IMR-90 (cell line): ENCODE data around the gene CSK. TPM values are rescaled to one million over a fixed set of nuclear protein-coding genes. Genes with fewer than 3 reads are reported as not detected.

Source experiments
- ATAC-seq: fragments of 200-7000 bp; cut with Tn5 transposase; 2 replicates; pipeline ENCODE4 v1.9.1; 2020; ENCODE audit warnings: low read depth, mild to moderate bottlenecking, moderate library complexity
- BruUV-seq: library from RNA; stranded (reverse); fragments of 400-500 nt; replicated peaks from 2 replicates; lab custom pipeline; 2021; lab: Mats Ljungman, UMichigan
- CTCF ChIA-PET: fragments of 300-600 bp; formaldehyde crosslinking; extraction: SDS; loops from one replicate; lab custom pipeline; 2021; ENCODE audit warnings: antibody characterized with exemption; lab: Yijun Ruan, JAX
- POLR2A ChIA-PET: fragments of 300-600 bp; sonication (Branson Sonifier 250); formaldehyde crosslinking; loops from one replicate; lab custom pipeline; 2022; ENCODE audit warnings: antibody characterized with exemption; ENCODE audit not compliant: unreplicated experiment; lab: Charles Lee
- DNase-seq: peaks from one replicate; pipeline ENCODE4 v3.0.0; 2013
- H2AFZ ChIP-seq: replicated peaks from 2 replicates; pipeline ENCODE3; 2013; ENCODE audit warnings: low read length, mild to moderate bottlenecking; ENCODE audit not compliant: poor library complexity
- H2AK5ac ChIP-seq: 2 replicates; pipeline ENCODE4 v1.6.1; 2013; ENCODE audit warnings: low read depth, low read length, inconsistent platforms
- H2AK9ac ChIP-seq: replicated peaks from 2 replicates; pipeline ENCODE3; 2013; ENCODE audit warnings: mild to moderate bottlenecking, low read depth, low read length, moderate library complexity; ENCODE audit not compliant: poor library complexity
- H2BK120ac ChIP-seq: 2 replicates; pipeline ENCODE4 v1.6.1; 2013; ENCODE audit warnings: low read depth, low read length, inconsistent platforms
- H2BK15ac ChIP-seq: 3 replicates; pipeline ENCODE4 v1.6.1; 2013; ENCODE audit warnings: low read depth, low read length, inconsistent platforms
- H2BK20ac ChIP-seq: 2 replicates; pipeline ENCODE4 v1.6.1; 2013; ENCODE audit warnings: low read depth, mild to moderate bottlenecking, inconsistent platforms, low read length, moderate library complexity
- H2BK5ac ChIP-seq: 2 replicates; pipeline ENCODE4 v1.6.1; 2013; ENCODE audit warnings: mild to moderate bottlenecking, low read depth, low read length, inconsistent platforms; ENCODE audit not compliant: poor library complexity, severe bottlenecking
- H3K14ac ChIP-seq: replicated peaks from 2 replicates; pipeline ENCODE4 v1.6.1; 2013; ENCODE audit warnings: low read depth, low read length, inconsistent platforms
- H3K18ac ChIP-seq: 2 replicates; pipeline ENCODE4 v1.6.1; 2013; ENCODE audit warnings: low read depth, low read length, control low read depth
- H3K23ac ChIP-seq: 2 replicates; pipeline ENCODE4 v1.6.1; 2013; ENCODE audit warnings: low read depth, low read length, inconsistent platforms
- H3K27ac ChIP-seq: 2 replicates; pipeline ENCODE4 v1.5.1; 2013; ENCODE audit warnings: mild to moderate bottlenecking, control low read depth, low read length; ENCODE audit not compliant: insufficient read depth
- H3K27me3 ChIP-seq: 2 replicates; pipeline ENCODE4 v1.6.1; 2013; ENCODE audit warnings: low read length; ENCODE audit not compliant: control insufficient read depth, insufficient read depth
- H3K36me3 ChIP-seq: 2 replicates; pipeline ENCODE4 v1.6.1; 2013; ENCODE audit warnings: low read length, mixed read lengths; ENCODE audit not compliant: control insufficient read depth, insufficient read depth
- H3K4ac ChIP-seq: 2 replicates; pipeline ENCODE4 v1.6.1; 2013; ENCODE audit warnings: low read depth, low read length, inconsistent platforms
- H3K4me1 ChIP-seq: 2 replicates; pipeline ENCODE4 v1.6.1; 2013; ENCODE audit warnings: low read length, mixed read lengths; ENCODE audit not compliant: control insufficient read depth, insufficient read depth
- H3K4me2 ChIP-seq: 2 replicates; pipeline ENCODE4 v1.6.1; 2013; ENCODE audit warnings: low read depth, mild to moderate bottlenecking, control low read depth, low read length, moderate library complexity
- H3K4me3 ChIP-seq: 2 replicates; pipeline ENCODE4 v1.5.1; 2013; ENCODE audit warnings: low read depth, mild to moderate bottlenecking, control low read depth, low read length, moderate library complexity; ENCODE audit not compliant: insufficient read depth
- H3K56ac ChIP-seq: 2 replicates; pipeline ENCODE4 v1.6.1; 2013; ENCODE audit warnings: low read length, inconsistent platforms; ENCODE audit not compliant: insufficient read depth; ENCODE audit errors: extremely low read depth
- H3K79me1 ChIP-seq, 2 experiments: 2 replicates each; pipeline ENCODE4 v1.6.1; 2013; ENCODE audit warnings: low read length in 2 of 2, inconsistent platforms in 1 of 2, low read depth in 1 of 2
- H3K9ac ChIP-seq: 2 replicates; pipeline ENCODE4 v1.6.1; 2013; ENCODE audit warnings: low read depth, low read length, control low read depth
- H3K9me1 ChIP-seq: 2 replicates; pipeline ENCODE4 v1.6.1; 2013; ENCODE audit warnings: low read length, inconsistent platforms; ENCODE audit not compliant: insufficient read depth
- H3K9me3 ChIP-seq: 2 replicates; pipeline ENCODE4 v1.6.1; 2013; ENCODE audit warnings: low read length; ENCODE audit not compliant: control insufficient read depth, insufficient read depth
- H4K20me1 ChIP-seq: 2 replicates; pipeline ENCODE4 v1.6.1; 2013; ENCODE audit warnings: low read length, inconsistent platforms; ENCODE audit not compliant: insufficient read depth
- H4K5ac ChIP-seq: 2 replicates; pipeline ENCODE4 v1.6.1; 2013; ENCODE audit warnings: mild to moderate bottlenecking, low read depth, low read length, control low read depth
- H4K8ac ChIP-seq, 2 experiments: 2 replicates each; pipeline ENCODE4 v1.6.1; 2013; ENCODE audit warnings: low read depth in 2 of 2, low read length in 2 of 2, control low read depth in 1 of 2, inconsistent platforms in 1 of 2
- H4K91ac ChIP-seq: 2 replicates; pipeline ENCODE4 v1.6.1; 2013; ENCODE audit warnings: low read depth, low read length, inconsistent platforms; ENCODE audit not compliant: insufficient read depth
- CEBPB ChIP-seq: IDR thresholded peaks from 2 replicates; pipeline ENCODE4 v1.6.1; 2012; ENCODE audit warnings: low read depth, low read length, improper control_type of control experiment
- CHD1 ChIP-seq: IDR thresholded peaks from 2 replicates; pipeline ENCODE4 v1.6.1; 2012; ENCODE audit warnings: low read depth, low read length, improper control_type of control experiment
- FOS ChIP-seq: fragments of 150-350 bp; IDR thresholded peaks from 2 replicates; pipeline ENCODE4 v1.6.1; 2016; ENCODE audit warnings: low read depth, low read length
- MAFK ChIP-seq: IDR thresholded peaks from 2 replicates; pipeline ENCODE4 v1.6.1; 2012; ENCODE audit warnings: low read depth, low read length, improper control_type of control experiment
- MAZ ChIP-seq: IDR thresholded peaks from 2 replicates; pipeline ENCODE4 v1.6.1; 2012; ENCODE audit warnings: low read depth, mild to moderate bottlenecking, low read length, improper control_type of control experiment, moderate library complexity, borderline replicate concordance
- MXI1 ChIP-seq: IDR thresholded peaks from 2 replicates; pipeline ENCODE4 v1.6.1; 2012; ENCODE audit warnings: low read depth, mild to moderate bottlenecking, low read length, moderate library complexity, borderline replicate concordance
- NFE2L2 ChIP-seq: fragments of 150-350 bp; IDR thresholded peaks from 2 replicates; pipeline ENCODE4 v1.6.1; 2016; ENCODE audit warnings: low read depth, mild to moderate bottlenecking, low read length
- RCOR1 ChIP-seq: IDR thresholded peaks from 2 replicates; pipeline ENCODE4 v1.6.1; 2012; ENCODE audit warnings: mild to moderate bottlenecking, low read length, improper control_type of control experiment; ENCODE audit not compliant: insufficient replicate concordance
- WGBS, 2 experiments: methylation state at CpG; one replicate each; pipeline versions ENCODE4 v1.1.5 to v1.1.7; 2013; ENCODE audit warnings: missing lambda C conversion rate in 2 of 2; ENCODE audit not compliant: insufficient read length in 1 of 2; ENCODE audit errors: extremely low coverage in 2 of 2; 5-methylcytosine and 5-hydroxymethylcytosine counted together
- dilution Hi-C: fragments of 300-500 bp; cut with HindIII; formaldehyde crosslinking; loops from one replicate; pipeline ENCODE4 v1.14.3; 2018; ENCODE audit warnings: low sequenced_read_pairs; ENCODE audit not compliant: unreplicated experiment
- in situ Hi-C: fragments of 300-500 bp; cut with MboI; formaldehyde crosslinking; loops from 3 replicates; pipeline ENCODE4 v1.14.3; 2019; ENCODE audit warnings: low sequenced_read_pairs, inconsistent platforms, mixed read lengths
- intact Hi-C: fragments of 100-400 bp; cut with micrococcal nuclease; formaldehyde crosslinking; loops from 2 replicates; pipeline ENCODE4 v1.10.0; 2022
- polyA plus RNA-seq, 3 experiments: library from polyadenylated mRNA; depleted of rRNA; stranded (reverse); fragments of >200 nt; gene quantifications; 2 replicates each; pipeline ENCODE4 v1.2.3, GENCODE V29; 2012; ENCODE audit warnings: low replicate concordance in 1 of 3
- total RNA-seq: library from RNA; depleted of rRNA; stranded (reverse); fragments of >200 nt; gene quantifications from 2 replicates; pipeline ENCODE4 v1.2.3, GENCODE V29; 2012
- TF ChIP-seq, protein P1 (sequence below): fragments of 150-350 bp; IDR thresholded peaks from 2 replicates; pipeline ENCODE4 v1.6.1; 2017; ENCODE audit warnings: mild to moderate bottlenecking, antibody characterized with exemption, low read length, low read depth
- TF ChIP-seq, protein P2 (sequence below): fragments of 150-350 bp; IDR thresholded peaks from 2 replicates; pipeline ENCODE4 v1.6.1; 2016; ENCODE audit warnings: low read depth, mild to moderate bottlenecking, low read length, moderate library complexity, borderline replicate concordance

The CSK gene
- total and polyA plus RNA-seq, 2 of the 4 experiments (the other 2 are of a cell fraction), result 10.8 to 54.0 TPM

DNA sequence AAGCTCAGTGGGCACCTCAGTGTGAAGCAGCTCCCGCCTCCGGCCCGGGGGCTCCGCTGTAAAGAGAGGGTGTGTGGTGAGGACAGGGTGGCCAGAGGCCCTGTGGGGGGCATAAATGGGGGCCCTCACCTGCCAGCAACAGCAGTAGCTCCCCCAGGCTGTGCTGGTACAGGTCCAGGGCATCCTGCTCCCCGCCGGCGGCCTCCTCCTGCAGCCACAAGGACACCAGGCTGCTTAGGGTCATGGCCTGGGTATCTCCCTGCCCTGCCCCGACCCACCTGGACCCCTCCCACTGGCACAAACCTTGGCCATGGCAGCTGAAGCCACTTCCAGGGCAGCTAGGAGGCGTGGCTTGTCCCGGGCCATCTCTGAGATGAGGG lies 56.2 kb downstream of the CSK start:
- no peaks in the 10 kb centered on the region for H3K9me1 ChIP-seq
- H3K4me3 ChIP-seq, result no peak overlapping the region
- no peak overlapping the region for H2AFZ ChIP-seq
- no peak overlapping the region for H3K9ac ChIP-seq
- H3K79me1 ChIP-seq, result peaks cover 0 to 14% of the 10 kb centered on the region in 2 experiments; a peak in 1 of 4 replicates
- H2BK120ac ChIP-seq, result no peak overlapping the region
- no peak overlapping the region for H3K27ac ChIP-seq
- H3K23ac ChIP-seq, result no peak overlapping the region
- BruUV-seq, result no TSS peak
- no peak overlapping the region for H3K4me2 ChIP-seq
- no peak overlapping the region for H3K14ac ChIP-seq
- no peak overlapping the region for H3K56ac ChIP-seq
- peaks cover 4% of the 10 kb centered on the region; the same call in 1 of the 2 replicates for H3K4me1 ChIP-seq
- no peak overlapping the region for H2BK15ac ChIP-seq
- H2AK5ac ChIP-seq, result no peak overlapping the region
- in situ Hi-C loops (no loop called here), dilution Hi-C loops (no loop called here), intact Hi-C loops (no loop called here)
- ATAC-seq (no peak), DNase-seq (no peak)
- H2AK9ac ChIP-seq, result no peak overlapping the region
- no peaks in the 10 kb centered on the region for H4K20me1 ChIP-seq
- ChIA-PET CTCF (no interaction called here), POLR2A (no interaction called here)
- no peaks in the 10 kb centered on the region for H3K27me3 ChIP-seq
- H2BK5ac ChIP-seq, result no peak overlapping the region
- H3K18ac ChIP-seq, result no peak overlapping the region
- no peak overlapping the region for H2BK20ac ChIP-seq
- no peak overlapping the region for H4K8ac ChIP-seq
- no CpG with 5 or more reads among the region's 10 CpGs for WGBS, 2 experiments
- H4K5ac ChIP-seq, result no peak overlapping the region
- H3K4ac ChIP-seq, result no peak overlapping the region
- H3K36me3 ChIP-seq, result peaks cover 3% of the 10 kb centered on the region; the same call in 1 of the 2 replicates
- no peak overlapping the region for H4K91ac ChIP-seq
- TF ChIP-seq, protein P1, sequence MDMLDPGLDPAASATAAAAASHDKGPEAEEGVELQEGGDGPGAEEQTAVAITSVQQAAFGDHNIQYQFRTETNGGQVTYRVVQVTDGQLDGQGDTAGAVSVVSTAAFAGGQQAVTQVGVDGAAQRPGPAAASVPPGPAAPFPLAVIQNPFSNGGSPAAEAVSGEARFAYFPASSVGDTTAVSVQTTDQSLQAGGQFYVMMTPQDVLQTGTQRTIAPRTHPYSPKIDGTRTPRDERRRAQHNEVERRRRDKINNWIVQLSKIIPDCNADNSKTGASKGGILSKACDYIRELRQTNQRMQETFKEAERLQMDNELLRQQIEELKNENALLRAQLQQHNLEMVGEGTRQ, result no peak
- TF ChIP-seq RCOR1, result no peak
- no peak for TF ChIP-seq FOS
- TF ChIP-seq NFE2L2, result no peak
- TF ChIP-seq MXI1, result no peak
- no peak for TF ChIP-seq MAFK
- TF ChIP-seq, protein P2, sequence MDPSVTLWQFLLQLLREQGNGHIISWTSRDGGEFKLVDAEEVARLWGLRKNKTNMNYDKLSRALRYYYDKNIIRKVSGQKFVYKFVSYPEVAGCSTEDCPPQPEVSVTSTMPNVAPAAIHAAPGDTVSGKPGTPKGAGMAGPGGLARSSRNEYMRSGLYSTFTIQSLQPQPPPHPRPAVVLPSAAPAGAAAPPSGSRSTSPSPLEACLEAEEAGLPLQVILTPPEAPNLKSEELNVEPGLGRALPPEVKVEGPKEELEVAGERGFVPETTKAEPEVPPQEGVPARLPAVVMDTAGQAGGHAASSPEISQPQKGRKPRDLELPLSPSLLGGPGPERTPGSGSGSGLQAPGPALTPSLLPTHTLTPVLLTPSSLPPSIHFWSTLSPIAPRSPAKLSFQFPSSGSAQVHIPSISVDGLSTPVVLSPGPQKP, result no peak
- no peak for TF ChIP-seq CHD1
- TF ChIP-seq CEBPB, result no peak
- TF ChIP-seq MAZ, result no peak
- H3K9me3 ChIP-seq, result no peaks in the 10 kb centered on the region
